ENCODE results near the gene TRMT10C. TPM values are rescaled to one million over a fixed set of nuclear protein-coding genes. Genes with fewer than 3 reads are reported as not detected.

TRMT10C gene
- total RNA-seq, 2 donors from 2014 or later, result 13.7 to 13.9 TPM

GRCh38 chr3:101529816-101530685, 31.6 kb upstream of the TRMT10C start:
- intact Hi-C loops (cut with DNase I), result no loop called here
- 89% methylated on average over 4 of the region's 4 CpGs for WGBS
- no peak overlapping the region for H3K27ac ChIP-seq
- DNase-seq (ENCODE audit: low spot score), result no peak
- no peaks in the 10 kb centered on the region for H3K36me3 ChIP-seq
- no peaks in the 10 kb centered on the region for H3K4me1 ChIP-seq (replicated peaks)
- H3K27me3 ChIP-seq (replicated peaks; ENCODE audit: insufficient read depth), result no peaks in the 10 kb centered on the region
- H3K9me3 ChIP-seq, result no peaks in the 10 kb centered on the region
- no peak overlapping the region for H3K4me3 ChIP-seq
- TF ChIP-seq POLR2AphosphoS5 (IDR thresholded peaks at IDR 0.05) (no peak), CTCF (IDR thresholded peaks at IDR 0.05) (no peak), POLR2A (IDR thresholded peaks at IDR 0.05) (no peak)

- intact Hi-C loops (cut with DNase I), result no loop called here
- 62% methylated on average over 2 of the region's 2 CpGs for WGBS
- no peaks in the 10 kb centered on the region for H3K4me1 ChIP-seq (replicated peaks)
- no peaks in the 10 kb centered on the region for H3K9me3 ChIP-seq
- H3K27me3 ChIP-seq (replicated peaks; ENCODE audit: insufficient read depth), result no peaks in the 10 kb centered on the region
- H3K27ac ChIP-seq, result no peak overlapping the region
- H3K4me3 ChIP-seq, result no peak overlapping the region
- no peaks in the 10 kb centered on the region for H3K36me3 ChIP-seq
- DNase-seq (ENCODE audit: low spot score), result no peak
- no peak for TF ChIP-seq CTCF (IDR thresholded peaks at IDR 0.05)
- no peak for TF ChIP-seq POLR2A (IDR thresholded peaks at IDR 0.05)
- TF ChIP-seq POLR2AphosphoS5 (IDR thresholded peaks at IDR 0.05), result no peak
Observed at GRCh38 chr3:101530686-101531047, 31.0 kb upstream of the TRMT10C start.

GRCh38 chr3:101531473-101532086, 30.1 kb upstream of the TRMT10C start:
- H3K27me3 ChIP-seq (replicated peaks; ENCODE audit: insufficient read depth), result no peaks in the 10 kb centered on the region
- 22% methylated on average over 2 of the region's 2 CpGs for WGBS
- no peaks in the 10 kb centered on the region for H3K36me3 ChIP-seq
- H3K4me3 ChIP-seq, result no peak overlapping the region
- H3K9me3 ChIP-seq, result no peaks in the 10 kb centered on the region
- DNase-seq (ENCODE audit: low spot score), result no peak
- H3K27ac ChIP-seq, result no peak overlapping the region
- TF ChIP-seq CTCF (IDR thresholded peaks at IDR 0.05), result no peak
- no peak for TF ChIP-seq POLR2A (IDR thresholded peaks at IDR 0.05)
- no peak for TF ChIP-seq POLR2AphosphoS5 (IDR thresholded peaks at IDR 0.05)
- intact Hi-C loops (cut with DNase I), result no loop called here
- no peaks in the 10 kb centered on the region for H3K4me1 ChIP-seq (replicated peaks)

GRCh38 chr3:101532783-101533602, 28.7 kb upstream of the TRMT10C start:
- H3K9me3 ChIP-seq, result no peaks in the 10 kb centered on the region
- TF ChIP-seq POLR2A (IDR thresholded peaks at IDR 0.05) (no peak), POLR2AphosphoS5 (IDR thresholded peaks at IDR 0.05) (no peak), CTCF (IDR thresholded peaks at IDR 0.05) (no peak)
- DNase-seq (ENCODE audit: low spot score), result no peak
- no peak overlapping the region for H3K4me3 ChIP-seq
- H3K27ac ChIP-seq, result no peak overlapping the region
- intact Hi-C loops (cut with DNase I), result no loop called here
- no peaks in the 10 kb centered on the region for H3K36me3 ChIP-seq
- 55% methylated on average over 9 of the region's 9 CpGs for WGBS
- H3K4me1 ChIP-seq (replicated peaks), result no peaks in the 10 kb centered on the region
- H3K27me3 ChIP-seq (replicated peaks; ENCODE audit: insufficient read depth), result no peaks in the 10 kb centered on the region
